H9 (cell line): ENCODE measurements around the gene ITGA2. TPM values are rescaled to one million over a fixed set of nuclear protein-coding genes. Genes with fewer than 3 reads are reported as not detected.

Experiments
- DNase-seq: peaks from one replicate; pipeline ENCODE4 v3.0.0-alpha.2; 2017
- H2AFZ ChIP-seq: one replicate; pipeline ENCODE4 v1.6.1; 2013; ENCODE audit warnings: mild to moderate bottlenecking, low read length, control low read depth, moderate library complexity
- H2AK5ac ChIP-seq: 2 replicates; pipeline ENCODE4 v1.6.1; 2013; ENCODE audit warnings: low read length, control low read depth, mixed read lengths; ENCODE audit not compliant: insufficient read length
- H2BK120ac ChIP-seq: one replicate; pipeline ENCODE4 v1.6.1; 2013; ENCODE audit warnings: low read depth, mild to moderate bottlenecking, low read length, control low read depth, inconsistent platforms; ENCODE audit not compliant: poor library complexity, severe bottlenecking
- H2BK12ac ChIP-seq: 2 replicates; pipeline ENCODE4 v1.6.1; 2013; ENCODE audit warnings: low read length, control low read depth, mixed read lengths, low read depth; ENCODE audit not compliant: insufficient read length
- H2BK15ac ChIP-seq: 2 replicates; pipeline ENCODE4 v1.6.1; 2013; ENCODE audit warnings: low read depth, low read length, control low read depth
- H2BK20ac ChIP-seq: one replicate; pipeline ENCODE4 v1.6.1; 2013; ENCODE audit warnings: low read depth, mild to moderate bottlenecking, low read length, control low read depth, inconsistent platforms; ENCODE audit not compliant: poor library complexity, severe bottlenecking
- H2BK5ac ChIP-seq: 2 replicates; pipeline ENCODE4 v1.6.1; 2013; ENCODE audit warnings: low read length, control low read depth, mixed read lengths; ENCODE audit not compliant: insufficient read length
- H3K14ac ChIP-seq: 2 replicates; pipeline ENCODE4 v1.6.1; 2013; ENCODE audit warnings: low read length, control low read depth; ENCODE audit not compliant: insufficient read depth
- H3K18ac ChIP-seq: 2 replicates; pipeline ENCODE4 v1.6.1; 2013; ENCODE audit warnings: low read depth, mild to moderate bottlenecking, mixed read lengths, low read length, control low read depth; ENCODE audit not compliant: insufficient read length
- H3K23ac ChIP-seq: 2 replicates; pipeline ENCODE4 v1.6.1; 2013; ENCODE audit warnings: low read length, control low read depth, mixed read lengths, low read depth; ENCODE audit not compliant: insufficient read length
- H3K23me2 ChIP-seq: 2 replicates; pipeline ENCODE4 v1.6.1; 2013; ENCODE audit warnings: low read depth, mild to moderate bottlenecking, mixed read lengths, low read length, control low read depth; ENCODE audit not compliant: insufficient read length, poor library complexity, severe bottlenecking
- H3K27ac ChIP-seq: 2 replicates; pipeline ENCODE4 v1.5.1; 2013; ENCODE audit warnings: low read length, control low read depth, mixed read lengths, low read depth; ENCODE audit not compliant: insufficient read length
- H3K27me3 ChIP-seq: 2 replicates; pipeline ENCODE4 v1.6.1; 2013; ENCODE audit warnings: low read length, control low read depth, inconsistent platforms; ENCODE audit not compliant: insufficient read depth
- H3K4ac ChIP-seq: 2 replicates; pipeline ENCODE4 v1.6.1; 2013; ENCODE audit warnings: low read depth, mild to moderate bottlenecking, control low read depth, inconsistent platforms, low read length, moderate library complexity
- H3K4me1 ChIP-seq: 2 replicates; pipeline ENCODE4 v1.6.1; 2013; ENCODE audit warnings: low read length, control low read depth, inconsistent platforms; ENCODE audit not compliant: insufficient read depth
- H3K4me2 ChIP-seq: 2 replicates; pipeline ENCODE4 v1.6.1; 2013; ENCODE audit warnings: low read length, control low read depth, mixed read lengths; ENCODE audit not compliant: insufficient read length, insufficient read depth
- H3K56ac ChIP-seq: 2 replicates; pipeline ENCODE4 v1.6.1; 2013; ENCODE audit warnings: low read depth, mild to moderate bottlenecking, mixed read lengths, low read length, control low read depth; ENCODE audit not compliant: insufficient read length
- H3K79me1 ChIP-seq: 2 replicates; pipeline ENCODE4 v1.6.1; 2013; ENCODE audit warnings: low read depth, mild to moderate bottlenecking, moderate library complexity, low read length, control low read depth, inconsistent platforms; ENCODE audit not compliant: insufficient read depth, poor library complexity, severe bottlenecking
- H3K79me2 ChIP-seq: 2 replicates; pipeline ENCODE4 v1.6.1; 2013; ENCODE audit warnings: low read length, control low read depth, inconsistent platforms; ENCODE audit not compliant: insufficient read depth
- H3K9ac ChIP-seq: 2 replicates; pipeline ENCODE4 v1.6.1; 2013; ENCODE audit warnings: low read length, control low read depth, mixed read lengths; ENCODE audit not compliant: insufficient read length; ENCODE audit errors: extremely low read depth
- H3K9me3 ChIP-seq: one replicate; pipeline ENCODE4 v1.6.1; 2013; ENCODE audit warnings: low read depth, low read length, inconsistent platforms; ENCODE audit not compliant: control insufficient read depth
- H3T11ph ChIP-seq: one replicate; pipeline ENCODE4 v1.6.1; 2013; ENCODE audit warnings: mild to moderate bottlenecking, low read length, control low read depth, inconsistent platforms
- H4K20me1 ChIP-seq: one replicate; pipeline ENCODE4 v1.6.1; 2013; ENCODE audit not compliant: control insufficient read depth, insufficient read length, insufficient read depth
- H4K5ac ChIP-seq: 2 replicates; pipeline ENCODE4 v1.6.1; 2013; ENCODE audit warnings: low read depth, mild to moderate bottlenecking, mixed read lengths, low read length, control low read depth; ENCODE audit not compliant: insufficient read length
- H4K8ac ChIP-seq: replicated peaks from 2 replicates; pipeline ENCODE4 v1.6.1; 2013; ENCODE audit warnings: low read length, control low read depth, mixed read lengths, low read depth; ENCODE audit not compliant: insufficient read length
- H4K91ac ChIP-seq: 2 replicates; pipeline ENCODE4 v1.6.1; 2013; ENCODE audit warnings: low read depth, mild to moderate bottlenecking, moderate library complexity, mixed read lengths, low read length, control low read depth; ENCODE audit not compliant: insufficient read length
- H3K27ac Mint-ChIP-seq, 3 experiments: 2 replicates in 2 of 3; 3 replicates in 1 of 3; pipeline ENCODE4 v1.8.0; 2020 to 2021; ENCODE audit warnings: mixed read lengths in 3 of 3, mild to moderate bottlenecking in 1 of 3, moderate library complexity in 1 of 3
- H3K27me3 Mint-ChIP-seq: 2 replicates; pipeline ENCODE4 v1.8.0; 2021; ENCODE audit warnings: low read depth, mild to moderate bottlenecking, moderate library complexity, mixed read lengths
- H3K36me3 Mint-ChIP-seq, 3 experiments: 2 replicates in 2 of 3; 3 replicates in 1 of 3; pipeline ENCODE4 v1.8.0; 2020 to 2021; ENCODE audit warnings: low read depth in 3 of 3, mixed read lengths in 3 of 3; ENCODE audit not compliant: insufficient read depth in 1 of 3
- H3K4me1 Mint-ChIP-seq, 2 experiments: 2 replicates each; pipeline ENCODE4 v1.8.0; 2020; ENCODE audit warnings: mixed read lengths in 2 of 2
- H3K4me3 Mint-ChIP-seq, 2 experiments: 2 replicates in 1 of 2; 3 replicates in 1 of 2; pipeline ENCODE4 v1.8.0; 2020 to 2021; ENCODE audit warnings: mild to moderate bottlenecking in 2 of 2, mixed read lengths in 2 of 2, moderate library complexity in 1 of 2
- H3K9me3 Mint-ChIP-seq, 2 experiments: 2 replicates in 1 of 2; 3 replicates in 1 of 2; pipeline ENCODE4 v1.8.0; 2020; ENCODE audit warnings: mild to moderate bottlenecking in 2 of 2, mixed read lengths in 2 of 2, moderate library complexity in 1 of 2
- CTCF ChIP-seq: fragments of 200-600 bp; sonication (generic); conservative IDR thresholded peaks from 3 replicates; pipeline ENCODE4 v1.8.0; 2021; ENCODE audit warnings: antibody characterized with exemption, mild to moderate bottlenecking
- WGBS: extraction: QIAGEN DNeasy Blood & Tissue Kit; methylation state at CpG from one replicate; pipeline ENCODE4 v1.1.7; 2013; ENCODE audit warnings: missing lambda C conversion rate, low lambda C conversion rate, mixed read lengths; ENCODE audit not compliant: insufficient read length; ENCODE audit errors: extremely low coverage; 5-methylcytosine and 5-hydroxymethylcytosine counted together
- total RNA-seq: library from RNA; stranded (reverse); gene quantifications from 2 replicates; pipeline ENCODE4 v1.2.1, GENCODE V29; 2021

The ITGA2 gene
- total RNA-seq, 1 experiment from 2014 or later = 3.0 TPM

GRCh38 chr5:53133020-53133419, 143.9 kb downstream of the ITGA2 start:
- Histone ChIP-seq H3K23me2 (no peaks in the 10 kb centered on the region), H3K4me1 (no peaks in the 10 kb centered on the region), H3K4me2 (no peak overlapping the region), H3K56ac (no peak overlapping the region), H3K27ac (no peak overlapping the region), H3K79me2 (no peaks in the 10 kb centered on the region), H4K20me1 (no peaks in the 10 kb centered on the region), H3K9ac (no peak overlapping the region), H2BK20ac (no peak overlapping the region), H2BK15ac (no peak overlapping the region), H3T11ph (no peak overlapping the region), H4K91ac (no peak overlapping the region), H2AFZ (no peak overlapping the region), H4K8ac (no peak overlapping the region), H2BK12ac (no peak overlapping the region), H3K9me3 (no peaks in the 10 kb centered on the region), H4K5ac (no peak overlapping the region), H3K4ac (no peak overlapping the region), H3K14ac (no peak overlapping the region), H3K27me3 (no peaks in the 10 kb centered on the region), H2AK5ac (no peak overlapping the region), H2BK5ac (no peak overlapping the region), H3K23ac (no peak overlapping the region), H3K18ac (no peak overlapping the region), H2BK120ac (no peak overlapping the region), H3K79me1 (no peaks in the 10 kb centered on the region)
- no CpG with 5 or more reads among the region's 1 CpG for WGBS
- Mint-ChIP-seq H3K4me3 (no peak overlapping the region), H3K27me3 (no peaks in the 10 kb centered on the region), H3K9me3 (peaks cover 0 to 2% of the 10 kb centered on the region in 2 experiments; a peak in 2 of 5 replicates), H3K36me3 (no peaks in the 10 kb centered on the region), H3K4me1 (no peaks in the 10 kb centered on the region), H3K27ac (no peak overlapping the region)
- no peak for DNase-seq
- TF ChIP-seq CTCF = no peak

Other genes starting within 250 kb of the ITGA2 start
- gene ITGA1, start 201.4 kb upstream of the ITGA2 start, total RNA-seq = 2.8 and 3.9 TPM in 2 replicates
- 18.6 and 20.3 TPM in 2 replicates for gene PELO, start 201.4 kb upstream of the ITGA2 start, total RNA-seq
- 23.6 and 24.8 TPM in 2 replicates for gene MOCS2, start 120.4 kb downstream of the ITGA2 start, total RNA-seq